Measurements from ENCODE around the gene CDC42. TPM values are rescaled to one million over a fixed set of nuclear protein-coding genes. Genes with fewer than 3 reads are reported as not detected.

Gene CDC42
- total and polyA plus RNA-seq, 7 donors = 71.6 to 135 (median 119) TPM

DNA sequence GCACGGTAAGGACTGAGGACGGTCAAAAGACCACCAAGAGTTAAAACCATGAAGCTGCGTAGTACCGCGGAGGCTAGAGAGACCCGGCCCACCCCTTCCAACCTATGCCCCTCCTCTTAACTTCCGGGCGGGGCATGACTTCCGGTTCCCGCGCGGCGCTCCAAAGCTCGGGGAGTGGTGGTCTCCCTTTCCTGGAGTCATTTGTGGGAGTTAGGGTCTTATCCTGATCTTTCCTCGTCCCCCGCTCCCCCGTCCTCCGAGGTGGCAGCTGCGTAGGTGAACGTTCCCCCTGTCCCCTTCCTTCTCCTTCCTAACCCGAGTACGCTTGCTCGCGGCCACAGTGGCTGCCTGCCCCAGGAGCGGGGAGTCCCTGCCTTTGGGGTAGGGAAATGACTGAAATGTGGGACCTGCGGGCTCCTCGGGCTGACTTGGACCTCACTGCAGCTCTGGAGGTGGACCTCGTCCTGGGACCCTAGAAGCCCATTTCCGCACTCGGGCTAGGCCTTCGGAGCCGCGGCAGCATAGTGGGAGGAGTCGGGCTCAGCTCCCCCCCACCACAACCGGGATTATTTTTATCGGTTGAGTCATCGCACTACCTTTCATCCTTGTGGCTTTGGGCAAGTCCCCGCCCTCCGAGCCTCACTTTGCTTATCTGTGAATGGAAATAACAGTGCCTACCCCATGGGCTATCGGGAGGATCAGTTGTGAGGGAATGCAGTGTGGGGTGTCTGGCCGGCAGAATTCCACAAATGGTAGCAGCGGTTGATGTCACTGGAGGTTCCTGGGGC lies 26.9 kb upstream of the CDC42 start:
- ATAC-seq (peak; percentile 95 to 97 (median 96)), DNase-seq (peak; percentile 87 to 90)
- no peaks in the 10 kb centered on the region for H3K36me3 ChIP-seq (ENCODE audit: insufficient read depth in 1 of 2, low read depth in 1 of 2)
- peak overlapping the region; percentile 74 for H3K4me3 ChIP-seq
- intact Hi-C loops (cut with DNase I) = loop anchor here in 1 of 2 donors (2.0 kb wide), 1 partner anchor 27 kb away; the partner anchor contains the start of gene CDC42
- H3K9me3 ChIP-seq = no peaks in the 10 kb centered on the region
- H3K4me1 ChIP-seq = peaks cover 11% of the 10 kb centered on the region
- H3K27me3 ChIP-seq (ENCODE audit: insufficient read depth in 3 of 3, low read length in 2 of 3) = no peaks in the 10 kb centered on the region
- TF ChIP-seq, protein P1, sequence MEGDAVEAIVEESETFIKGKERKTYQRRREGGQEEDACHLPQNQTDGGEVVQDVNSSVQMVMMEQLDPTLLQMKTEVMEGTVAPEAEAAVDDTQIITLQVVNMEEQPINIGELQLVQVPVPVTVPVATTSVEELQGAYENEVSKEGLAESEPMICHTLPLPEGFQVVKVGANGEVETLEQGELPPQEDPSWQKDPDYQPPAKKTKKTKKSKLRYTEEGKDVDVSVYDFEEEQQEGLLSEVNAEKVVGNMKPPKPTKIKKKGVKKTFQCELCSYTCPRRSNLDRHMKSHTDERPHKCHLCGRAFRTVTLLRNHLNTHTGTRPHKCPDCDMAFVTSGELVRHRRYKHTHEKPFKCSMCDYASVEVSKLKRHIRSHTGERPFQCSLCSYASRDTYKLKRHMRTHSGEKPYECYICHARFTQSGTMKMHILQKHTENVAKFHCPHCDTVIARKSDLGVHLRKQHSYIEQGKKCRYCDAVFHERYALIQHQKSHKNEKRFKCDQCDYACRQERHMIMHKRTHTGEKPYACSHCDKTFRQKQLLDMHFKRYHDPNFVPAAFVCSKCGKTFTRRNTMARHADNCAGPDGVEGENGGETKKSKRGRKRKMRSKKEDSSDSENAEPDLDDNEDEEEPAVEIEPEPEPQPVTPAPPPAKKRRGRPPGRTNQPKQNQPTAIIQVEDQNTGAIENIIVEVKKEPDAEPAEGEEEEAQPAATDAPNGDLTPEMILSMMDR (IDR thresholded peaks at IDR 0.05) = no peak
- peak overlapping the region; percentile 96 for H3K27ac ChIP-seq
- 0 to 1% (median 0%) methylated on average over 41 to 42 of the region's 42 CpGs for WGBS, 3 donors

DNA sequence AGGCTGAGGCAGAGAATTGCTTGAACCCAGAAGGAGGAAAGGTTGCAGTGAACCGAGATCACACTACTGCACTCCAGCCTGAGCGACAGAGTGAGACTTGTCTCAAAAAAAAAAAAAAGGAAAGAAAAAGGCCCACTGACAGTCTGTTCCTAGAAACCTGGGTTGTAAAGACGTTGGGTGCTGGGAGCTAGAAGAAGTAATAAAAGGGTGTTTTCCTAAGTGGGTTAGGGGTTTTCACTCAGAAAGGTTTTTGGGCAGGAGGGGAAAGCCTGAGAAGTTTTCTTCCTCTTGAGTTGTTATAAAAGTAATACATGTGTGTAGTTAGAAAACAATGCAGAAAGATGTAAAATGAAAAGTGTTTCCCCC lies 25.6 kb upstream of the CDC42 start:
- Histone ChIP-seq H3K27me3 (ENCODE audit: insufficient read depth in 3 of 3, low read length in 2 of 3) (no peaks in the 10 kb centered on the region), H3K9me3 (no peaks in the 10 kb centered on the region), H3K36me3 (ENCODE audit: insufficient read depth in 1 of 2, low read depth in 1 of 2) (no peaks in the 10 kb centered on the region), H3K4me1 (peaks cover 11% of the 10 kb centered on the region), H3K27ac (no peak overlapping the region), H3K4me3 (no peak overlapping the region)
- DNase-seq (no peak), ATAC-seq (no peak)
- TF ChIP-seq, protein P1 (IDR thresholded peaks at IDR 0.05) = no peak
- intact Hi-C loops (cut with DNase I) = no loop called here
- WGBS, 3 donors = 80 to 83% (median 82%) methylated on average over 3 of the region's 3 CpGs

DNA sequence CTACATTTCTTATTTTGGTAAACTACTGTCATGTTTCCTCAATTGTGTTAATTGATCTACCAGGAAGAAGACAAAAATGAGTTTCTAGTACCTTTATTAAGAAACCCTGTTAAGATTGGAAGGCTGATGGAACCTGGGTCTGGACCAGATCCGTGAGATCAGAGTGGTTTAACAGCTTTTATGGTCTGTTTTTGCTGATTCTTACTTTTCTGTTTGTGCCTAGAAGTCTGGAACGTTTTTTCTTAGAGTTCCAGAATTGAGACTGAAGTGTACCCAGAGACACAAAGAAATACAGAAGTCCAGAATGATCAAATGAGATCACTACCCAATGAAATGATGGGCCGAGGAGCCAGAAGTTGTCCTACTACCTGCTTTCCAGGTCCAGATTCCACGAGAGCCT lies 22.5 kb upstream of the CDC42 start:
- Histone ChIP-seq H3K4me3 (no peak overlapping the region), H3K4me1 (peaks cover 3% of the 10 kb centered on the region), H3K36me3 (ENCODE audit: insufficient read depth in 1 of 2, low read depth in 1 of 2) (no peaks in the 10 kb centered on the region), H3K27me3 (ENCODE audit: insufficient read depth in 3 of 3, low read length in 2 of 3) (no peaks in the 10 kb centered on the region), H3K27ac (no peak overlapping the region), H3K9me3 (no peaks in the 10 kb centered on the region)
- ATAC-seq = no peak
- intact Hi-C loops (cut with DNase I) = no loop called here
- no peak for DNase-seq
- TF ChIP-seq, protein P1 (IDR thresholded peaks at IDR 0.05) = no peak
- WGBS, 3 donors = 82 to 83% (median 83%) methylated on average over 4 of the region's 4 CpGs

DNA sequence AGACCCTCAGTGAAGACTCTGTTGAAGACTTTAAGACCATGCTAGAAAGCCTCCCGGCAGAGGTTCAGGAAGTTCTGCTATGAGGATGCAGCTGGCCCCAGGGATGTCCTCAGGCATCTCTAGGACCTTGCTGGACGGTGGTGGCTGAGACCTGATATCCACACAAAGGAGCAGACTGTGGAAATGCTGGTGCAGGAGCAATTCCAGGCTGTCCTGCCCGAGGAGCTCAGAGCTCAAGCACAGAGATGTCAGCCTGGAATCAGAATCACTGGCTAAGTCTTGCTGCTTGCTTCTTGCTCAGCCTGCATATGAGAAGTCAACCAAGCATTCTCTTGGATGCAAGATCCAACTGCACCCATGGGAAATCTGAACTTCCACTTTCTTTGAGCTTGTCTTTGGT lies 22.0 kb upstream of the CDC42 start:
- Histone ChIP-seq H3K27me3 (ENCODE audit: insufficient read depth in 3 of 3, low read length in 2 of 3) (no peaks in the 10 kb centered on the region), H3K4me1 (peaks cover 3% of the 10 kb centered on the region), H3K4me3 (no peak overlapping the region), H3K9me3 (no peaks in the 10 kb centered on the region), H3K27ac (no peak overlapping the region), H3K36me3 (ENCODE audit: insufficient read depth in 1 of 2, low read depth in 1 of 2) (no peaks in the 10 kb centered on the region)
- DNase-seq = no peak
- WGBS, 3 donors = 52 to 63% (median 57%) methylated on average over 3 of the region's 3 CpGs
- intact Hi-C loops (cut with DNase I) = no loop called here
- TF ChIP-seq, protein P1 (IDR thresholded peaks at IDR 0.05) = no peak
- no peak for ATAC-seq
